HG03571 (cell line): ENCODE measurements around the gene ANKRD24.
A peak's percentile ranks its signal among the peaks of the same experiment; 100 is the strongest.
"Not testable (repeated sequence)": the region's sequence is repeated elsewhere in the genome, so short reads cannot be mapped to it uniquely, and the experiment has no call there.

Experiments used
- ATAC-seq: cut with Tn5 transposase; IDR thresholded peaks from one replicate; pipeline ENCODE4 v1.9.1; 2021; ENCODE audit not compliant: unreplicated experiment

Gene ANKRD24

GRCh38 chr19:4229179-4229931, 46.9 kb downstream of the ANKRD24 start, which contains the start of gene EBI3:
EBI3 (plus strand) TSS chr19:4229523; CDS start chr19:4229551, 28 bp downstream.
- peak; percentile 58 for ATAC-seq

- ATAC-seq, result not testable (repeated sequence)
These were observed 47.7 kb downstream of the ANKRD24 start for GRCh38 chr19:4230237-4230636.

GRCh38 chr19:4231521-4231920, 49.0 kb downstream of the ANKRD24 start:
- ATAC-seq, result not testable (repeated sequence)

- not testable (repeated sequence) for ATAC-seq
These were observed 49.6 kb downstream of the ANKRD24 start for GRCh38 chr19:4232139-4232538.

GRCh38 chr19:4232614-4233281, 50.3 kb downstream of the ANKRD24 start:
- no peak for ATAC-seq

GRCh38 chr19:4233282-4233853, 50.9 kb downstream of the ANKRD24 start:
- no peak for ATAC-seq

GRCh38 chr19:4234142-4234861, 51.8 kb downstream of the ANKRD24 start:
- ATAC-seq, result no peak

GRCh38 chr19:4234862-4235201, 52.3 kb downstream of the ANKRD24 start:
- no peak for ATAC-seq

- not testable (repeated sequence) for ATAC-seq
These were observed 55.0 kb downstream of the ANKRD24 start for GRCh38 chr19:4237510-4237909.

- no peak for ATAC-seq
These were observed 56.3 kb downstream of the ANKRD24 start for GRCh38 chr19:4238831-4239230.

GRCh38 chr19:4241824-4242430, 59.4 kb downstream of the ANKRD24 start:
- ATAC-seq, result no peak

GRCh38 chr19:4245938-4246337, 63.4 kb downstream of the ANKRD24 start:
- not testable (repeated sequence) for ATAC-seq

- peak; percentile 78 for ATAC-seq
These were observed 64.5 kb downstream of the ANKRD24 start, which contains the start of gene YJU2 for GRCh38 chr19:4246767-4247593. YJU2 (plus strand) TSS chr19:4247080; CDS start chr19:4247147, 67 bp downstream.

GRCh38 chr19:4256563-4256962, 74.1 kb downstream of the ANKRD24 start:
- no peak for ATAC-seq

- no peak for ATAC-seq
These were observed 74.5 kb downstream of the ANKRD24 start for GRCh38 chr19:4257025-4257424.

- no peak for ATAC-seq
These were observed 75.7 kb downstream of the ANKRD24 start for GRCh38 chr19:4258181-4258580.

- no peak for ATAC-seq
These were observed 78.2 kb downstream of the ANKRD24 start for GRCh38 chr19:4260613-4261191.

GRCh38 chr19:4264812-4265211, 82.3 kb downstream of the ANKRD24 start:
- no peak for ATAC-seq

GRCh38 chr19:4266253-4267000, 83.9 kb downstream of the ANKRD24 start:
- ATAC-seq, result no peak
